Esophagus muscularis mucosa (tissue), 3 donors: Measurements from ENCODE around the gene MMP14.

Experiments used
- POLR2A ChIP-seq: fragments of 450-650 bp; IDR thresholded peaks from one replicate; pipeline ENCODE4 v1.6.1; 2017; ENCODE audit warnings: antibody characterized with exemption, moderate library complexity, mild to moderate bottlenecking, low read depth
- TF ChIP-seq, protein P1 (sequence below), 3 experiments: fragments of 200-600 bp in 2 of 3; fragments of 450-650 bp in 1 of 3; sonication (generic) in 2 of 3; IDR thresholded peaks; one replicate each; pipeline ENCODE4 v1.5.1; 2017 to 2019; ENCODE audit warnings: antibody characterized with exemption in 3 of 3, mild to moderate bottlenecking in 2 of 3, moderate library complexity in 1 of 3

DNA sequence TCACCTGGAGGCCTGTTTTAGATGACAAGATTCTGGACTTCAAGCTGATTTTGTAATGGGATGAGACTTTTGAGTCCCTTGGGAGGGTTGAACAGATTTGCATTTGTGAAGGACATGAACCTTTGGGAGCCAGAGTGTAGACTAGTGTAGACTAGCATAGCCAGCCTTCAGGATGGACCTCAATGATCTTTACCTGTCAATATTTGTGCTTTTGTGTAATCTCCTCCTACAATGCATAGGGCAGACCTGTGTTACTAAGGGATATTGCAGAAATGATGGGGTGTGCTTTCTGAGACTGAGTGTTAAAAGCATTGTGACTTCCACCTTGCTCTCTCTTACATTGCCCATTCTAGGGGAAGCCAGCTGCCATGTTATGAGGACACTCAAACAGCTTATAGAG, 25.3 kb downstream of the MMP14 start:
- TF ChIP-seq, protein P1, sequence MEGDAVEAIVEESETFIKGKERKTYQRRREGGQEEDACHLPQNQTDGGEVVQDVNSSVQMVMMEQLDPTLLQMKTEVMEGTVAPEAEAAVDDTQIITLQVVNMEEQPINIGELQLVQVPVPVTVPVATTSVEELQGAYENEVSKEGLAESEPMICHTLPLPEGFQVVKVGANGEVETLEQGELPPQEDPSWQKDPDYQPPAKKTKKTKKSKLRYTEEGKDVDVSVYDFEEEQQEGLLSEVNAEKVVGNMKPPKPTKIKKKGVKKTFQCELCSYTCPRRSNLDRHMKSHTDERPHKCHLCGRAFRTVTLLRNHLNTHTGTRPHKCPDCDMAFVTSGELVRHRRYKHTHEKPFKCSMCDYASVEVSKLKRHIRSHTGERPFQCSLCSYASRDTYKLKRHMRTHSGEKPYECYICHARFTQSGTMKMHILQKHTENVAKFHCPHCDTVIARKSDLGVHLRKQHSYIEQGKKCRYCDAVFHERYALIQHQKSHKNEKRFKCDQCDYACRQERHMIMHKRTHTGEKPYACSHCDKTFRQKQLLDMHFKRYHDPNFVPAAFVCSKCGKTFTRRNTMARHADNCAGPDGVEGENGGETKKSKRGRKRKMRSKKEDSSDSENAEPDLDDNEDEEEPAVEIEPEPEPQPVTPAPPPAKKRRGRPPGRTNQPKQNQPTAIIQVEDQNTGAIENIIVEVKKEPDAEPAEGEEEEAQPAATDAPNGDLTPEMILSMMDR (IDR thresholded peaks at IDR 0.05) = no peak
- no peak for TF ChIP-seq POLR2A
